ENCODE data around the gene MAST3. TPM values are rescaled to one million over a fixed set of nuclear protein-coding genes. Genes with fewer than 3 reads are reported as not detected.
"Not testable (repeated sequence)": the region's sequence is repeated elsewhere in the genome, so short reads cannot be mapped to it uniquely, and the experiment has no call there.

Gene MAST3
- total RNA-seq, 1 experiment from 2014 or later = 14.2 TPM

- no peaks in the 10 kb centered on the region for H3K27me3 ChIP-seq (ENCODE audit: insufficient read depth, low read length)
- H3K79me2 ChIP-seq (ENCODE audit: insufficient read depth, low read length) = no peaks in the 10 kb centered on the region
- peaks cover 0 to 4% of the 10 kb centered on the region in 2 experiments; a peak in 1 of 4 replicates for H3K4me1 ChIP-seq (ENCODE audit: control insufficient read depth in 1 of 2, insufficient read depth in 2 of 2, low read length in 2 of 2)
- no peaks in the 10 kb centered on the region for H3K9me3 ChIP-seq (ENCODE audit: control insufficient read depth in 1 of 2, insufficient read depth in 1 of 2, low read depth in 1 of 2, low read length in 2 of 2)
- H3K27ac ChIP-seq (ENCODE audit: low read depth, low read length) = no peak within 1 kb of the TSS
- ATAC-seq (no peak), DNase-seq (ENCODE audit: low read depth, low spot score) (no peak)
- no peak within 1 kb of the TSS for H3K4me2 ChIP-seq (ENCODE audit: low read length)
- intact Hi-C loops (cut with micrococcal nuclease) = no loop called here
- TF ChIP-seq CTCF (IDR thresholded peaks at IDR 0.05 in 2 of 3, conservative IDR thresholded peaks at IDR 0.05 in 1 of 3; ENCODE audit: borderline replicate concordance in 1 of 3, insufficient read depth in 1 of 3, low read depth in 2 of 3, low read length in 2 of 3) = no peak
- TF ChIP-seq YY1 (IDR thresholded peaks at IDR 0.05; ENCODE audit: extremely low read depth, insufficient replicate concordance, low read depth, low read length) = no peak
- no peak for TF ChIP-seq FOSL1 (IDR thresholded peaks at IDR 0.05; ENCODE audit: low read depth)
- TF ChIP-seq ZBTB33 (IDR thresholded peaks at IDR 0.05; ENCODE audit: extremely low read depth, insufficient replicate concordance, low read length) = no peak
- no peak for TF ChIP-seq POLR2AphosphoS5 (IDR thresholded peaks at IDR 0.05; ENCODE audit: low read depth, low read length)
- no peak for TF ChIP-seq SRF (IDR thresholded peaks at IDR 0.05; ENCODE audit: low read depth)
- TF ChIP-seq TCF7L2 (IDR thresholded peaks at IDR 0.05; ENCODE audit: borderline replicate concordance, extremely low read depth, insufficient read depth, insufficient read length) = no peak
- no peak for TF ChIP-seq CBX3 (IDR thresholded peaks at IDR 0.05; ENCODE audit: low read depth)
- TF ChIP-seq ZNF274 (IDR thresholded peaks at IDR 0.05; ENCODE audit: low read depth, low read length) = no peak
- H3K9me2 ChIP-seq (ENCODE audit: insufficient read depth) = no peaks in the 10 kb centered on the region
- BruUV-seq (replicated peaks) = no TSS peak
- RAD21 ChIA-PET (ENCODE audit: low non-redundant PET in 1 of 2, low total read pairs in 2 of 2, uncharacterized antibody in 2 of 2, unreplicated experiment in 2 of 2) = no interaction called here
- H3K4me3 ChIP-seq (replicated peaks in 1 of 2; ENCODE audit: low read depth in 1 of 2, low read length in 2 of 2) = no peak within 1 kb of the TSS
- POLR2A ChIA-PET = no interaction called here
- CTCF ChIA-PET = no interaction called here
- no peaks in the 10 kb centered on the region for H3K36me3 ChIP-seq (ENCODE audit: control insufficient read depth in 1 of 2, insufficient read depth in 2 of 2, low read length in 2 of 2)
- H4K20me1 ChIP-seq (ENCODE audit: insufficient read depth) = no peaks in the 10 kb centered on the region
- H3K9ac ChIP-seq (ENCODE audit: low read length) = no peak within 1 kb of the TSS
- H2AFZ ChIP-seq (ENCODE audit: low read depth, low read length, poor library complexity, severe bottlenecking) = no peak within 1 kb of the TSS
Observed at GRCh38 chr19:18086590-18087138, 10.9 kb upstream of the MAST3 start, which contains the start of gene IL12RB1. TSS of gene IL12RB1 (minus strand) at chr19:18086934. CDS start at chr19:18086823, 111 bp downstream.

GRCh38 chr19:18089096-18089541 is 8.5 kb upstream of the MAST3 start:
- H3K27ac ChIP-seq (ENCODE audit: low read depth, low read length); BruUV-seq (replicated peaks); ATAC-seq; H4K20me1 ChIP-seq (ENCODE audit: insufficient read depth); H2AFZ ChIP-seq (ENCODE audit: low read depth, low read length, poor library complexity, severe bottlenecking); H3K9ac ChIP-seq (ENCODE audit: low read length); H3K36me3 ChIP-seq (ENCODE audit: control insufficient read depth in 1 of 2, insufficient read depth in 2 of 2, low read length in 2 of 2); DNase-seq (ENCODE audit: low read depth, low spot score); H3K79me2 ChIP-seq (ENCODE audit: insufficient read depth, low read length); H3K4me3 ChIP-seq (replicated peaks in 1 of 2; ENCODE audit: low read depth in 1 of 2, low read length in 2 of 2); CTCF ChIA-PET; H3K9me3 ChIP-seq (ENCODE audit: control insufficient read depth in 1 of 2, insufficient read depth in 1 of 2, low read depth in 1 of 2, low read length in 2 of 2); intact Hi-C loops (cut with micrococcal nuclease); H3K27me3 ChIP-seq (ENCODE audit: insufficient read depth, low read length); H3K4me2 ChIP-seq (ENCODE audit: low read length); H3K9me2 ChIP-seq (ENCODE audit: insufficient read depth); RAD21 ChIA-PET (ENCODE audit: low non-redundant PET in 1 of 2, low total read pairs in 2 of 2, uncharacterized antibody in 2 of 2, unreplicated experiment in 2 of 2): not testable (repeated sequence)
- POLR2A ChIA-PET = interaction anchor here (0.7 kb wide), 1 partner anchor 67 kb away, joined by 4 read pairs; no protein-coding TSS in a partner anchor
- H3K4me1 ChIP-seq (ENCODE audit: control insufficient read depth in 1 of 2, insufficient read depth in 2 of 2, low read length in 2 of 2) = peaks cover 3 to 12% of the 10 kb centered on the region in 2 experiments; a peak in 3 of 4 replicates

Measured in HCT116 (cell line).